Neural crest cell (in vitro differentiated cells): ENCODE results near the gene DCTN5. TPM values are rescaled to one million over a fixed set of nuclear protein-coding genes. Genes with fewer than 3 reads are reported as not detected.

Source experiments
- DNase-seq: peaks from one replicate; pipeline ENCODE4 v3.0.0; 2021; ENCODE audit warnings: low read depth, mixed read lengths, low spot score
- H3K27ac Mint-ChIP-seq: one replicate; pipeline ENCODE4 v1.8.0; 2021; ENCODE audit warnings: mild to moderate bottlenecking, mixed read lengths; ENCODE audit not compliant: unreplicated experiment
- H3K27me3 Mint-ChIP-seq: 2 replicates; pipeline ENCODE4 v1.8.0; 2021; ENCODE audit warnings: low read depth, mild to moderate bottlenecking, mixed read lengths
- H3K36me3 Mint-ChIP-seq: 2 replicates; pipeline ENCODE4 v1.8.0; 2021; ENCODE audit warnings: low read depth, mild to moderate bottlenecking, mixed read lengths
- H3K4me1 Mint-ChIP-seq: 2 replicates; pipeline ENCODE4 v1.8.0; 2021; ENCODE audit warnings: mixed read lengths
- H3K4me3 Mint-ChIP-seq: one replicate; pipeline ENCODE4 v1.8.0; 2021; ENCODE audit warnings: mild to moderate bottlenecking, mixed read lengths
- H3K9me3 Mint-ChIP-seq: 2 replicates; pipeline ENCODE4 v1.8.0; 2021; ENCODE audit warnings: mixed read lengths
- total RNA-seq: library from RNA; stranded (reverse); gene quantifications from 2 replicates; pipeline ENCODE4 v1.2.1, GENCODE V29; 2021
- TF ChIP-seq, protein P1 (sequence below): fragments of 200-600 bp; sonication (generic); conservative IDR thresholded peaks from 2 replicates; pipeline ENCODE4 v1.5.0; 2021; ENCODE audit warnings: antibody characterized with exemption, mild to moderate bottlenecking

DCTN5 gene
- total RNA-seq, 1 donor from 2014 or later = 96.7 TPM

DNA sequence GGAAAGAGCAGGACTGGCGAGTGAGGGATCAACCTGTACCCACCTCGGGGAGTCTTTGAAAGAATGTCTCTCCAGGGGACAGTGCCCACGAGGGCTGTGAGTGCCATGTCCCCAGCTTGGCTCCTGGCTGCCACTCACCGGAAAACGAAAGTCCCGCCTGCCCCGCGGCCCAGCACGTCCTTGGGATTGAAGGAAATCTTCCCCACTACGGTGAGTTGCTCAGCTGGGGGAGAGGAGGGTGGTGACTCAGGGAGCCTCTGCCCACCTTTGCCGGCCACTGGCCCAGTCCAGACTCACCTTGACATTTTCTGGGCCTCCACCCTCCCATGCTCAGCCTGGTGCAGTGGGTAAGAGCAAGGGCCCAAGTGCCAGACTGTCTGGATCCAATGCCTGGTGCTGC lies 54.5 kb downstream of the DCTN5 start:
- Mint-ChIP-seq H3K4me3 (no peak overlapping the region), H3K9me3 (no peaks in the 10 kb centered on the region), H3K27me3 (no peaks in the 10 kb centered on the region), H3K27ac (no peak overlapping the region), H3K4me1 (peaks cover 10% of the 10 kb centered on the region), H3K36me3 (no peaks in the 10 kb centered on the region)
- TF ChIP-seq, protein P1, sequence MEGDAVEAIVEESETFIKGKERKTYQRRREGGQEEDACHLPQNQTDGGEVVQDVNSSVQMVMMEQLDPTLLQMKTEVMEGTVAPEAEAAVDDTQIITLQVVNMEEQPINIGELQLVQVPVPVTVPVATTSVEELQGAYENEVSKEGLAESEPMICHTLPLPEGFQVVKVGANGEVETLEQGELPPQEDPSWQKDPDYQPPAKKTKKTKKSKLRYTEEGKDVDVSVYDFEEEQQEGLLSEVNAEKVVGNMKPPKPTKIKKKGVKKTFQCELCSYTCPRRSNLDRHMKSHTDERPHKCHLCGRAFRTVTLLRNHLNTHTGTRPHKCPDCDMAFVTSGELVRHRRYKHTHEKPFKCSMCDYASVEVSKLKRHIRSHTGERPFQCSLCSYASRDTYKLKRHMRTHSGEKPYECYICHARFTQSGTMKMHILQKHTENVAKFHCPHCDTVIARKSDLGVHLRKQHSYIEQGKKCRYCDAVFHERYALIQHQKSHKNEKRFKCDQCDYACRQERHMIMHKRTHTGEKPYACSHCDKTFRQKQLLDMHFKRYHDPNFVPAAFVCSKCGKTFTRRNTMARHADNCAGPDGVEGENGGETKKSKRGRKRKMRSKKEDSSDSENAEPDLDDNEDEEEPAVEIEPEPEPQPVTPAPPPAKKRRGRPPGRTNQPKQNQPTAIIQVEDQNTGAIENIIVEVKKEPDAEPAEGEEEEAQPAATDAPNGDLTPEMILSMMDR = no peak
- no peak for DNase-seq

DNA sequence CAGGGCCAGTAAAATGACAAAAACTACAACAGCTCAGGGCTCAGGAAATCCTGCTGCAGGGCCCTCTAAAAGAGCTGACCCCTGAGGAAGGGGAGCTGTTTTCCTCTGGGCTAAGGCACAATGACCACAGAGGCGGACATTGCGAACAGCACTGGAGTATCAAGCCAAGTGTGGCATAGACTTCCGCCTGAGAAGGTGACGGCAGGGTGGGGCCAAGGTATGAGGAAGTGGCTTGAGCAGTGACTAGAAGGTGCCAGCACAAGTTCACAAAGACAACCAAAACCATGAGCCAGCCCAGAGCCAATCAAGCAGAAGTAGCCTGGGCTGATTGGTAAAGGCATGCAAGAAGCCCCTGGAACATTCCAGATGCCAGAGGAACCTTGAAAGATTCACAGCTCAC lies 57.8 kb downstream of the DCTN5 start:
- Mint-ChIP-seq H3K27ac (no peak overlapping the region), H3K4me1 (peaks cover 10% of the 10 kb centered on the region), H3K36me3 (no peaks in the 10 kb centered on the region), H3K9me3 (peaks cover 3% of the 10 kb centered on the region), H3K27me3 (peaks cover 6% of the 10 kb centered on the region), H3K4me3 (no peak overlapping the region)
- TF ChIP-seq, protein P1 = no peak
- DNase-seq = no peak

DNA sequence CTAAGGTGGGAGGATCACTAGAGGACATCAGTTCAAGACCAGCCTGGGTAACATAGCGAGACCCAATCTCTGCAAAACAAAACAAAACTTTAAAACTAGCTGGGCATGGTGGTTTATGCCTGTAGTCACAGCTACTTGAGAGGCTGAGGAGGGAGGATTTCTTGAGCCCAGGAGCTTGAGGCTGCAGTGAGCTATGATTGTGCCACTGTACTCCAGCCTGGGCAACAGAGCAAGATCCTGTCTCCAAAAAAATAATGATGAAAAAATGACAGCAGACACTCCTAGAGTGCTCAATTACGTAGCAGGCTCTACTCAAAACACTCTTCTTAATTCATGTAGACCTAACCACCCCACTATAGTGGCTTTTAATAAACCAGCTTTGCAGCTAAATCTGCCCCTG lies 58.8 kb downstream of the DCTN5 start:
- Mint-ChIP-seq H3K4me3 (no peak overlapping the region), H3K27me3 (peaks cover 9% of the 10 kb centered on the region), H3K4me1 (peaks cover 1% of the 10 kb centered on the region), H3K27ac (no peak overlapping the region), H3K9me3 (peaks cover 3% of the 10 kb centered on the region), H3K36me3 (no peaks in the 10 kb centered on the region)
- no peak for DNase-seq
- TF ChIP-seq, protein P1 = no peak

DNA sequence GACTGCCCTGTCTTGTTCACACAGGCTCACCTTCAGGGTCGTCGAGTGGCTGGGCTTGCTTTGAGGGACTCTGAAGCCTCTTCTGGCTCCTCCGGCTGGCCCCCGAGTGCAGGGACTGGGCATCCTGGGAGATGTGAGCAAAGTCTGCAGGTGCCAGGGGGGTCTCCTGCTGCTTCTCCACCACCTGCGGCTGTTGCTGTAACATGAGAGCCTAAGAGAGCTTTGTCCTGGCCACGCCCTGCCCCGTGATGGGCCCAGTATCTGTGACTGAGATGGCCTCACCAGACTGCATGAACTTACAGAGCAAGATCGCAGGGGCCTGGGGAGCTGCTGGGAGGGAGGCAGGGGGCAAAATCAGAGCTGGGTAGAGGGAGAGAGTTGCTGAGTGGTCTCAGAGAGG lies 59.2 kb downstream of the DCTN5 start:
- no peak overlapping the region for H3K4me3 Mint-ChIP-seq
- no peak for DNase-seq
- peaks cover 9% of the 10 kb centered on the region for H3K27me3 Mint-ChIP-seq
- H3K4me1 Mint-ChIP-seq = no peaks in the 10 kb centered on the region
- H3K36me3 Mint-ChIP-seq = no peaks in the 10 kb centered on the region
- no peak overlapping the region for H3K27ac Mint-ChIP-seq
- TF ChIP-seq, protein P1 = no peak
- H3K9me3 Mint-ChIP-seq = peaks cover 3% of the 10 kb centered on the region

DNA sequence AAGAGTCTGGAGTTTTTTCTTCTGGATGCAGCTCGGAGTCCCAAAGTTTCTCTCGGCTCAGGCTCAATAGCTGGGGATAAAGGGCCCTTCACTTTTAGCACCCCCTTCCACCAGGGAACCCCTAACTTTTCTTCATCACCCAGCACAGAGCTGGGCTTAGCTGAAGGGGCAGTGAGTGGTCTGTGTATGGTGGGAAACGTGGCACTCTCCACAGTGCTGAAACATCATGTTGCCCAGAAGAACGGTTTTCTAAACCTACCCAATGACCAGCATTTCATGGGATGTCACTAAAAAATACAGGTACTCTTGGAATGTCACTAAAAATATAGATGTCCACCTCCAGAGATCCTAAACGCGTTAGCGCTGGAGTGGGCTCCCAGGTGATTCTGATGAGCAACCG lies 59.8 kb downstream of the DCTN5 start:
- Mint-ChIP-seq H3K4me1 (no peaks in the 10 kb centered on the region), H3K27ac (no peak overlapping the region), H3K27me3 (peaks cover 9% of the 10 kb centered on the region), H3K4me3 (no peak overlapping the region), H3K36me3 (no peaks in the 10 kb centered on the region), H3K9me3 (peaks cover 3% of the 10 kb centered on the region)
- no peak for DNase-seq
- TF ChIP-seq, protein P1 = no peak

DNA sequence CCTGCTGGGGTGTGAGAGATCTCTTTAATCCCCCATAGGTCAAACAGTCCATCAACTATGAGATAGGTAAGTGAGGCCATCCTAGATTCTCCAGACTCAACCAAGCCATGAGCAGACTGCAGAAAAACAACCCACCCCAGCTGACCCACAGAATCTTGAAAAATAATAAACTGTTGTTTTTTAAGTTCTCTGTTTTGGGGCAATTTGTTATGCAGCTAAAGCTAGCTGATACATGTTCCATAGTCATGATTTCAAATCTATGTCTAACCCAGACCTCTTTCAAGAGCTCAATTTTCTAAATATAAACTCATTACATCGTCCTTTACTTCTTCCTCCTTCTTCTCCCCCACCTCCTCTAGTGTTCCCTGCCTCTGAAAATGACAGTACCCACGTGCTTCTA lies 61.7 kb downstream of the DCTN5 start:
- TF ChIP-seq, protein P1 = no peak
- H3K9me3 Mint-ChIP-seq = peaks cover 3% of the 10 kb centered on the region
- no peaks in the 10 kb centered on the region for H3K4me1 Mint-ChIP-seq
- DNase-seq = no peak
- H3K36me3 Mint-ChIP-seq = no peaks in the 10 kb centered on the region
- H3K27ac Mint-ChIP-seq = no peak overlapping the region
- no peak overlapping the region for H3K4me3 Mint-ChIP-seq
- H3K27me3 Mint-ChIP-seq = peaks cover 9% of the 10 kb centered on the region
